RPMI8226 (cell line): ENCODE measurements around the gene SNX18.
A peak's percentile ranks its signal among the peaks of the same experiment; 100 is the strongest.

ENCODE experiments used
- DNase-seq: peaks from one replicate; pipeline ENCODE4 v3.0.0-alpha.2; 2015

Gene SNX18

DNA sequence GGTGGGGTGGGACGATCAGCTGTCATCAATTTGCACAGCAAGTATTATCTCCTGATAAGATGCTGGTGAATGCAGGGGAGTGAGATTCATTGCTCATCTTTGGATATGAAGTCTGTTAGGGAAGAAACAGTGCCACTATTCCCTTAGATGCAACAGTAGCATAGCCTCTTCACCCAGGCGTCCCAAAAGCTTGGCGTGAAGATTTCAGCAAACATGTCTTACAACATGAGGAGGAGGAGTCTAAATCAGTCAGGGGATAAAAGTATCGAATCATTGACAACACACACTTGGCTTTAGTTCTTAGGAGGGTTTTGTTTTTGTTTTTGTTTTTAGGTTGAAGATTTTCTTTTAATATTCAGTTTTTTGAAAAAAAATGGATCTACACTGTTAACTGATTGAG lies 26.5 kb downstream of the SNX18 start:
- no peak for DNase-seq

DNA sequence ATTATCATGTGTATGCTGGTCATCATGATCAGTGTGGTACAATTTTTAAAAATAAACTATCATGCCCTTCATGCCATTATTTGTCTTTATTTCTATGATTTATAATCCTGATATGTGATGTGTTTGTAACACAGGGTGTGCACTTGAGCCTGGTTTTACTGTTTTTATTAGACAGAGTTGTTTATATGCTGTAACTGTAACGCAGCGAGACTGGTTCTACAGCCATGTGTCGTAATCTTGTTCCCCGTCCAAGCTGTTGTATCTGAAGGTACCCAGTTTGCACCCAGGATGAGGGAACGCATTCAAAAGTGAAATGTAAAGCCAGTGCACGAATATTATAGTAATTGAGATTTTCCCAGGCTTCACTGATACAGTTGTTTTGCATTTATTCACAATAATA lies 28.2 kb downstream of the SNX18 start:
- no peak for DNase-seq

DNA sequence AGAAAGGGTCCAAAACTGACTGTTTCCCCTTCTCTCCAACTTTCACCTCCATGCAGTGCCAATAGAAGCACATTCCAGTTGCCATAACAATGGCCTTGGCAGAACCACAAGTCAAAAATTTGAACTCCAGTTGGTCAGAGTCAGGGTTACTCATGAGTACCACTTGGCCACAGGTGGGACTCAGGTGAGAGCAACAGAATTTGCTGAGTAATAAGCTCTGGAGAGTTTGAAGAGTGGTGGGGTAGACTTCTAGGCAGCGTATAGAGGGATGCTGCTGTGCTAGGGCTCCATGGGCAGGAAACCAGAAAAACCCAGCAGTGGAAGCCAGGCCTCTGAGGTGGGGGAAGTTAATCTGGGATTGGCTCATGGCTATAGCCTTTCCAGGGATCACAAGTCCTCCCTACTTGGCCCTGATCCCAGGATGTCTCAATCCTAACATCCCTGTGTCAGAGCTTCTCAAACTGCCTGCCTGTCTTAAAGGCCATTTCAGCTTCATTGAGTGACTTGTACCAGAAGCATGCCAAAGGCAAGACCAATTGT lies 30.2 kb downstream of the SNX18 start:
- peak; percentile 67 for DNase-seq

DNA sequence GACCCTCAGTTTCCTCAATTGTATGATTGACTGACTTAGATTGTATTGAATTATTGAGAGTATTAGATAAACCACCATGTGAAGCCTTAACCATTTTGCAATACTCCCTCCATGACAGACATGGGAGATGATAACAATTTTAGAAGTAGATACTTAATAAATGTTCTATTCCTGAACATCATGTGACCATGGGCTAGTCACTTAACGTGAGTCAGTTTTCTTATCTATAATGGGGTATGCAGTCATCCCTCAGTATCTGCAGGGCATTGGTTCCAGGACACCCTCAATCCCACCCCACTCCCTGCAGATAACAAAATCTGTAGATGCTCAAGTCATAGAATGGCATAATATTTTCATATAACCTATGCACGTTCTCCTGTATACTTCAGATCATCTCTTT lies 31.0 kb downstream of the SNX18 start:
- DNase-seq, result no peak

DNA sequence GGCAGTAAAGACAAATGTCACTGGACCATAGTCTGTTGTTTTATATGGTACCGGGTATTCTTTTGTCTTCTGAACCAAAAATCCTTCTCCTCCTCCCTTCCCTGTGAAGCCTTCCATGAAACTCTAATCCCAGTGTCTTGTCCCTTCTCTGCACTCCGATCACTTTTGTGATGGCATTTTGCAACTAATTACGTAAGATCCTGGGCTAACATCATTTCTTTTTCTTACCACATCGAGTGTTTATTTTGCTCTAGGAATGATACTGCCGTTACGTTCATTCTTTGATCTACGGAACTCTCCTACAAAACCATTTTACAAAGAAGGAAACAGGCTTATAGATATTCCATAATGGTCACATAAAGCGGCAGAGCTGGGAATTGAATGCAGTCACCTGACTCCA lies 33.7 kb downstream of the SNX18 start:
- no peak for DNase-seq

DNA sequence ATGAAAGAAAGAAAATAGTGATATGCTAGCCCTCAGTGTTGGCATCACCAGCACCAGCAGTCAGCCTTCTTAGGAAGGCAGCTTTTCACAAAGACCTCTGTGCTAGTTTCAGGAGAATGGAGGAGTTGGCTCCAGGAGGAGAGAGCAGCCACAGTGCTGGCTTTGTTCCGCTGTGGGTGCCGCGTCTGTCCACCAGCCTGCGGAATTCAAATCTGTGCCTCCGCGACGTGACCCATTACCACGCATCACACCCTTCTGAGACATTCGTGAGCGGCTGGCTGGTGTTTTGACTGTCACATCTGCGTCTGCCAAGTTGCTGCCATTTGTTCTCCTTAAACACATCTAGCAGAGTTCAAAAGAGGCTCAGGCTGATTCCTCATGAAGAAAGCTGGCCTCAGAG lies 34.4 kb downstream of the SNX18 start:
- no peak for DNase-seq

DNA sequence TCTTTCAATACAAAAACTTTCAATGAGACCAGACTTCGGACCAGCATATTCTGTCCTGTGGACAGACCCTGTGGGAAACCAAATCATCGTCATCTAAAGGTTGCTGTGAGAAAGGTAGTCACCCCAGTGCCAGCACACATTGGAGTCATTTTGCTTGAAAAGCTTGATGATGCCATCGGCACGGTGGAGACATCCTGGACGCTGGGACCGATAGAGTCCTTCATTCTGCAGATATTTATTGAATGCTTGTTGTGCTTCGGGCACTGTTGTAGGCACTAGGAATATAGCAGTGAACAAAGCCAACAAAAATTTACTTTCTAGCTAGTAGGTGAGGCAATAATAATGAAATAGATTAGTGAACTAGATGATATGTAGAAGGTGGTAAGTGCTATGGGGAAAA lies 34.9 kb downstream of the SNX18 start:
- DNase-seq, result no peak

DNA sequence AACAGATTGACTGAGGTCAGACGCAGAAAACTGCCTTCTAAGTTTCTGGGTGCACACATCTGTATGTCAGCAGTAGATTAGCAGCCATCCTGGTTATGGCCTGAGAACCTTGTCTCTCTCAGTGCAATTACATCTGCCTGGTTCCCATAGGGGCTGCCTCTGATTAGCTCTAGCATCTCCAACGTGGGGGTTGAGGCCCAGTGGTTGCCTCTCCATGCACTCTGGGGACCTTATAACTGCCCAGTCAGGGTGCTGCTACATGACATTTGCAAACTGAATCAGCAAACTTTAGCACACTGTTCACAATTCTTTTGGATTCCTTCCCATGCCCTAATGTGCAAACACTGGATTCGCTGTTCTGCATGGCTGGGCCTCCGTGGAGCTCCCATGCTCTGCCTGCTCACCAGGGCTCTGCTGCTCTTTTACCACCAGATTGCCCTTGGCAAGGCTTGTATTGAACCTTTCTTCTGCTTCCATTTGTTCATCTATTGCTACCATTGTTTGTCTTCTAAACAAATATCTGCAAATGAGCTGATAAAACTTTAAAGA lies 36.2 kb downstream of the SNX18 start:
- DNase-seq, result no peak

DNA sequence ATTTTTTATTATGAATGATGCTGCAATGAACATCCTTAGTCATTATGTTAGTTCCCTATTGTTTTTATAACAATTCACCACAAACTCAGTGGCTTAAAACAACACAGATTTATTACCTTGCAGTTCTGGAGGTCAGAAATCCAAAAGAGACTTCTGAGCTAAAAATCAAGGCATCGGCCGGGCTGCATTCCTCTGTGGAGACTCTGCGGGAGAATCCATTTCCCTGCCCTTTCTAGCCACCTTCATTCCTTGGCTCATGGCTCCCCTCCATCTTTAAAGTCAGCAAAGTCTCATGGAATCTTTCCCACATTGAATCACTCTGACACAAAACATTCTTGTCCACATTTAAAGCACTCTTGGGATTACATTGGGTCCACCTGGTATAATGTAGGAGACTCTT lies 38.6 kb downstream of the SNX18 start:
- DNase-seq, result no peak

DNA sequence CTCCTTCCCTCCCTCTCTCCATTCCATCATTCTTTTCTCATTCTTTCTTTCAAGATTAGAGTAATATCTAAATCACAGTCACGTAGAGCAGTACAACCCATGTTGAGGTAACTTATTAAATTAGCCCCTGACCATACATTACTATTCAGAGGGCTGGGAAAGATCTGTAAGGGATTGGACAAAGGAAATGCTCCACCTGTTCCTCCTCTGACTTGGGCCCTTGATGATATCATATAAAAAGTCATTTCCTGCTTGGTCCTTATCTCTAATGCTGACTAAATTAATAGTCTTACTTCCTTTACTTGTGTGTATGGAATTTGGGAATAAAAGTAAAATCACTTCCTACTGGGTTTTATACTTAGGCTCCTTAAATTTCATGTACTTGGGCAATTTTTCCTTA lies 40.8 kb downstream of the SNX18 start:
- DNase-seq, result no peak

DNA sequence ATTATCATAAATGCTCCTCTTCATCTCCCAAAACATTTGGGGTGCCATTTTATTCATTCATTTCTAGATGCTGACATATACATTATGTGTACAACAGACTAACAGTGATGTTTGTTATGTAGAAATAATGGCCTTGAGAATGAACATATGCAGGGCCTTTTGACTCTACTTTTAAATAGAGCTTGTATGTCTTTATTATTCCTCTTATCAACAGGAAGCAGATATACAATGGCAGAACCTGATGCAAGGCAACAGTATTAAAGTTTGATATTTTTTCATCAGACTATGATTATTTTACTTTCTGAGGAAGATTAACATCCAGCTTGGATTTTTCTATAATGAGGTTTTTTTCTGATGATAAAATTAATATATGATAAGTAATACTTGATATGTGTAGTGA lies 44.1 kb downstream of the SNX18 start:
- DNase-seq, result no peak

DNA sequence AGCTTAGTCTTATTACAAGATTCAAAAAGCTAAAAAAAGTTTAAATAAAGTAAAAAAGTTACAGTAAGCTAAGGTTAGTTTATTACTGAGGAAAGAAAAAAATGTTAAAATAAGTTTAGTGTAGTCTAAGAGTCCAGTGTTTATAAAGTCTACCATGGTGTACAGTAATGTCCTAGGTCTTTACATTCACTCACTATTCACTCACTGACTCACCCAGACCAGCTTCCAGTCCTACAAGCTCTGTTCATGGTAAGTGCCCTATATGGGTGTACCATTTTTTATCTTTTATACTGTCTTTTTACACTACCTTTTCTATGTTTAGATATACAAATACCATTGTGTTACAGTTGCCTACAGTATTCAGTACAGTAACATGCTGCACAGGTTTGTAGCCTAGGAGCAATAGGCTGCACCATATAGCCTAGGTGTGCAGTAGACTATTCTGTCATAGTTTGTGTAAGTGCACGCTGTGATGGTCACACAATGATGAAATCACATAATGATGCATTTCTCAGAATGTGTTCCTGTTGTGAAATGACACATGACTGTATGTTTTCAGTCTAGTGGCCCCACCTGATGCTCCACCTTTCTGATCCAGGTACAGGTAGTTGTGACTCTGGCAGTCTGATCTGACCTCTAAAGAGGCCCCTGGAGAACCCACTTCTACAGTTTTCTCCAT lies 45.7 kb downstream of the SNX18 start:
- no peak for DNase-seq

DNA sequence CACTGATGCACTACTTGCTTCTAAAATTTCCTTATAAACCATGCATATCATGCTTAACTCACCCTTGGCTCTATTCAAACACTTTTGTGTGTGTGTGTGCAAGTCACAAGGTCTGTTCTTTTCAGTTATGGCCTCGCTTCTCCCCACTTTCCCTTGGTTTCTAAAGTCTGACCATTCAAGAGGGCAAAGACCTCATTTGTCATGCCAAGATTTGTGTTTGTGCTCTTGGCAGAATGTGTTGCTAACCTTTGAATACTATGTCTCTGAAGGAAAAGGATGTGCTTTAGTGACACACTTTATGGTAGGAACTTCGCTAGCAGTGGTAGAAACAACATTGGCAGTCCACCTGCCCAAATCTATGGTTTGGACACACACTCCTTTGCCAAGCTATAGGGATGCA lies 50.4 kb downstream of the SNX18 start:
- DNase-seq, result no peak

DNA sequence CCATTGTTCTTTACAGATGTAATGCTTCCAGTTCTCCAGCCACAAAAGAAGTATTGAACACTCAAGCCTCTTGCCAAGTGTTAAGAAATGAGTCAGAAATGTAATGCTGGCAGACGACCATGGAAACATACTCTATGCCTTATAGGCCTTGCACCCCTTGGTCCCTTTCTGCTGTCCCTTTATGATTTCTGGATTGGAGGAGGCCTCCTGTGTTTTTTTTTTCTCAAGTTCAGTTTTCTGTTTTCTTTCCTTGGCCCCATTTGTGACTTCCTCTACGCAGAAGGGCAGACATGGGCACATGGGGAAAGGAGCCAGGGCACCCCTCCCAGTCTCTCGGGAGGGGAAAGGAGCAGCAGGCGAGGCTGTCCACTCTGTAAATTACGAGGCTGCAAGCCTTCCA lies 53.4 kb downstream of the SNX18 start:
- DNase-seq, result no peak

DNA sequence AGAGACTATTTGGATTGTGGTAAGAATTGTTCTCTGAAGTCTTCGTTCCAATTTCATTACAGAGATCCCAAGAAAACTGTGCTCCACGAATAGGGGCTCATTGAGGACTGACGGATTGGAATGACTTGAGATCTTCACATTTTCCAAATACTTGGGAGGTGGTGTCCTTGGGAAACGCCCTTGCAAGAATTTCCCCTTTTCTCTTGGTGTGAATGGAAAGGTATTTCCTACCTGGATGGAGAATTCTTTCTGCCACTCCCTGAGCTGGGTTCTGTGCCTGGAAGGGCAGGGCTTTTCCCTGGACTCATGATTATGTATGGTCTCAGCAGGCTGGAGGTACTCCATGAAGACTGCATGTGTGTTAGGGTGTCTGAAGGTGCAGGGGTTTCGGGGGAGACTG lies 53.9 kb downstream of the SNX18 start:
- no peak for DNase-seq

DNA sequence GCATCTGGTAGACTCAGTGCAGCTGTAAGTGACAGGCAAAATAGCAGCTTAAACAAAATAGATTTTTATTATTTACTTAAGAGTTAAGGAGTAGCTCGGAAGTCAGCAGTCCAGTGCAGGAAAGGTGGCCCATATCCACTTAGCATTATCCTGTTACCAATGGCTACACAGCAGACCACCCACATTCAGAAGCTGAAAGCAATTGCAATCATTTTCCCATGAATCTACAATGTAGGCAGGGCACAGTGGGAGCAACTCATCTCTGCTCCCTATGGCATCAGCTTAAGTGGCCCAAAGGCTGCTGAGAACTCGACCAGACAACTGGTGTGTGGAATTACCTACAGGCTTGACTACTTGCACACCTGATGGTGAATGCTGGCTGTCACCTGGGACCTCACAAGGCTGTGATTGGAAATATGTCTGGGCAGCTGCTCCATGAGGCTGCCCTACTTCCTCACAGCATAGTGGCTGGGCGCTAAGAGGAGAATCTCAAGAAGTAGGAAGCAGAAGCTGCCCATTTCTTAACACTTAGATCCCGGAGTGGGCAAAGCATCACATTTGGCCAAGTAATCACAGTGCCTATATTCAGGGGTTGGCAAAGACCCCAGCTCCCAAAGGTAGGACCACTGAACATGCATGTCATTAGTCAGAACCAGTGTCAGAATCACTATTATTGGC lies 56.4 kb downstream of the SNX18 start:
- no peak for DNase-seq

DNA sequence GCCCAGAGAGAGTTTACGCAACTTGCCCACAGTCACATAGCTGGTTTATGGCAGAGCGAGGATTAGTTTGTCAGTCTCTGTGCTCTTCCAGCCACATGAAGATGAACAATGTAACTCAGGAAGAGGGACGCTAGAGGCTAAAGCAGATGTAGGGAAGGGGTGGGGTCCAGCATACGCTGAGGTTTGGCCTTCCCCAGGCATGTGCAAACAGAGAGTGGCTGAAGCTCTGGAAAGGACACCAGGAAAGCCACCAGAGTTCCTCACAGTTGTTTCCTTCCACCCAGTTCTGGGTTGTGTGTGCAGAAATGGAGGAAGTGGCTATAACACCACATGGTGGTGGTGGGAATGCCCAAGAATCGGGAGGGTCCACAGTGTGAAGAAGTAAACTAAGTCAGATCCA lies 60.0 kb downstream of the SNX18 start:
- no peak for DNase-seq

DNA sequence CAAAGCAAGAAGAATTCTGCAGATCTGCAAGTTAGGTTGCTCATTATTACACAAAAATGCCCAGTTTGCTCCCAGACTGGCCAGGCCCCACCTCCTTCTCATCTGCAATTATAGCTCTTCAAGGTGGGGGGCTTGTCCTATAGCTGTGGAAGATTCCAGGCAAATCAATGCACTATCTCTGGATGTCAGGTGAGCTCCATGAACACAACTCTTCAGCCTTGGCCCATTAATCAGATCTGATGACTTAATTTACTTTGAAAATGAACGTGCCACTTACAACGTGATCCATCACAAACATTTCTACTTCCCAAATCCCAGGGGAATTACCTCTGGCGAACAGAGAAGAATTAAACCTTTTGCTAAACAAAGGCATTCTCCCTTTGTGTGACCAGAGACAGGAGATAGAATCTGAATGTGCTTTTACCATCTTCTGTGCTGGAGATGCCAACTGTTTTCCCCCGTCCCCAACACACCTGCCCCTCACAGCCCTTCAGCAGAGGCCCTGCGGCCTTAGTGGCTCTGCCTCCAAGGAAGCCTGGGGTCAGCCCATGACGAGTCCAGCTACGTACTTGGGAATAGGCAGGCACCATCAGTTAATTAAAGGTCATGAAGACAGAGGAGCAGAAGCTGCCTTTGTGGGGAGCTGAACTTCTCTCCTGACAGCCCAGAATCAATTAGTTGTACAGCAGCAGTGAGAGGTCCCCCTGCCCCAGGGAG lies 60.5 kb downstream of the SNX18 start:
- DNase-seq, result no peak

DNA sequence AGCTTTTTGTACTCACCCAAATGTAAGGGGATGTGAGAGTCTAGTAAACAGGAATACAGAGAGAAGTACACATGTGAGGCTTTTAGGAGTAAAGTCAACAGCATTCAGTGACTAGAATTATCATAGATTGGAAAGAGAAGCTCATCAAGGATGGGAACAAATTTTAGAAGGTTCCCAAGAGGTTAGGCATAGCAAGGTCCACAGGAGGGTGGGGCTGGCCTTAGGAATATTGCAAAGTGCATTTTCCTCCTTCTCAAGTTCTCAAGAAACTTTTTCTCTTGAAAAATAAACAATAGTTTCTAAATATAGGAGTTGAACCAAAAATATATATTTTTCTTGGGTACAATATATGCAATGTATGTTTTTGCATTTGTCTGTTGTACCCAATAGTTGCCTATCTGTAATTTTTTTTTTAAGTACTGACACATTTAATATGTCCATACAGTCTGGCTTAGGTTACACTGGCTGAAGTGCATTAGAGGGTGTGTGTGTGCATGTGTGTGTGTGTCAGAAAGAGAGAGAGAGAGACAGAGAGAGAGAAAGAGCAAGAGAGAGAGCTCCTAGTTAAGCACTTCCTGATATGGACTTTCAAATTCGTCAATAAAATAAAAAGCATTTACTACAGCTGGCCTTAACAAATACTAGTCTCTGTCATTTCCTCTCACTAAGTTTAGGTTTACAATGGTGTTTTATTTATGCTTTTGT lies 62.2 kb downstream of the SNX18 start:
- no peak for DNase-seq

DNA sequence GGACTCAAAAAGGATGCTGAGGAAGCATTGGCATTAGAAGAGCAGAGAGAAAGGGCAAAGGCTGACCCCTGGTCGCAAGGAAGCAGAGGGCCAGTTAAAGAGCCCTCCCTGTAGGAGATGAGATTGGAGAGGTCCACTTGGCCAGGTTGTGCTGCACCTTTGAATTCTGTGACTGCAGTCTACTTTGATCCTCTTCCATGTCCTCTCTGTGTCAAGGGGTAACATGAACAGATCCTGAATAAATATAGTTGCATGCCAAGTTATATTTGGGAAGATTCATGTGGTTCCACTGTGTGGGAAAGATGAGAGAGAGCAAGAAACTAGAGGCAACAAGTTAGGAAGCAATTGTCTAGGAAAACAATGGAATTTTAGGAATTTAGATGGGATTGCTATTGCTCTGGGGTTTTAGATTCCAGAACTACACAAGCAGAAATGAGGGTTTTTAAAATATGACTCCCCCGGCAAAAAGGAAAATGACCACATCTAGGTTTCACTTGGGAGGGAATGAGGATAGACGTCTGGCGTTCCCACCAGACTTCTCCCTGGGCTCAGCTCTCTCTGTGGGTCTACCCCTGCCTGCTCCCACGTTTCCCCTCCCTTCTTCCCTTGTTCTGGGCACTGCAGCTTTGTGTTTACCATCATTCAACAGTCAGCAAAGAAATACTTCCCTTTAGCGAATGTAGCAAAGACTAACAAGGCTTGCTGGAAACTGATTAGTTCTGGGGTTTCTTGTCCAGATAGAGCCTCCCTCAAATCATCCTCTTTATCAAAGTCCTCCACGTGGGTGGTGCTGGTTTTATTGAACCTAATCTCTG lies 63.6 kb downstream of the SNX18 start:
- no peak for DNase-seq

DNA sequence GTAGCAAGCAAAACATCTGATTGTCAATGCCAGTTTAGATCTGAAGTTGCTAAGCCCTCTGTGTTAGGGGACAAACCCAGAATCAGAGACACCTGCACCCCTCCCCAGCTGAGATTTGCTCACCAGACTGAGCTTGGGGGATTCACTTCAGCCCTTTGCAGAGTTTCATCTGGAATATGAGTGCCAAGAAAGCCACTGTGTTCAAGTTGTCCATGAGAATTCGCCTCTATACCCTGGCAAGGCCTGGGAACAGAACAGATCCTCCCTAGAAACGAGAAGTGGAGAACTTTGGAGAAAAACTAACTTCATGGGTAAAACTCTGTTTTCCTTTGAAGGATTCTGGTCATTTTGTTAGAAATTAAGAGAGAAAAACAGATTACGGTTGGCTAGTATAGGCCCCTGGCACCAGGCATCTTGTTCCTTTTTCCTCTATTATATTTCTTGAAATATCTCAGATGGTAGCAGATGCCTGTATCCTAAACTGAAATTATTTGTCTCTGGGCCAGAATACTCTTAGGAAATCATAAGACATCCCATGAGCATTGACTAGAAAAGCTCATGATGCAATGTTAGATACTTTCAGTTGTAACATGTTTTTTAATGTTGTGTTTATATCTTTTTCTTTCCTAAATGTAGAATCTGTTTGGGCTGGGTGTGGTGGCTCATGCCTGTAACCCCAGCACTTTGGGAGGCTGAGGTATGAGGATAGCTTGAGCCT lies 64.4 kb downstream of the SNX18 start:
- DNase-seq, result no peak

DNA sequence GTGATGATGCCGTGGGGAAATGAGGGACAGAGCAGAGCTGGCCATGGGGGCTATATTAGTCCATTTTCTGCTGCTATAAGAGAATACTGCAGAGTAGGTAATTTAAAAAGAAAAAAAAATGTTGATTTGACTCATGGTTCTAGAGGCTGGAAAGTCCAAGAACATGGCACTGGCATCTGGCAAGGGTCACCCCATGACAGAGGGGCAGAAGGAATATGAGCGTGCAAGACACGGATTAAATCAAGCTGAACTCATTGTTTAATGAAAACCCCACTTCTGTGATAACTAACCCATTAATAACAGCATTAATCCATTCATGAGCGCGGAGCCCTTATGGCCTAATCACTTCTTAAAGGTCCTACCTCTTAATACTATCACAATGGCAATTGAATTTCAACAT lies 68.8 kb downstream of the SNX18 start:
- no peak for DNase-seq
